Measurements from ENCODE around the gene P2RX6.
"Not testable (repeated sequence)": the region's sequence is repeated elsewhere in the genome, so short reads cannot be mapped to it uniquely, and the experiment has no call there.

P2RX6 gene

DNA sequence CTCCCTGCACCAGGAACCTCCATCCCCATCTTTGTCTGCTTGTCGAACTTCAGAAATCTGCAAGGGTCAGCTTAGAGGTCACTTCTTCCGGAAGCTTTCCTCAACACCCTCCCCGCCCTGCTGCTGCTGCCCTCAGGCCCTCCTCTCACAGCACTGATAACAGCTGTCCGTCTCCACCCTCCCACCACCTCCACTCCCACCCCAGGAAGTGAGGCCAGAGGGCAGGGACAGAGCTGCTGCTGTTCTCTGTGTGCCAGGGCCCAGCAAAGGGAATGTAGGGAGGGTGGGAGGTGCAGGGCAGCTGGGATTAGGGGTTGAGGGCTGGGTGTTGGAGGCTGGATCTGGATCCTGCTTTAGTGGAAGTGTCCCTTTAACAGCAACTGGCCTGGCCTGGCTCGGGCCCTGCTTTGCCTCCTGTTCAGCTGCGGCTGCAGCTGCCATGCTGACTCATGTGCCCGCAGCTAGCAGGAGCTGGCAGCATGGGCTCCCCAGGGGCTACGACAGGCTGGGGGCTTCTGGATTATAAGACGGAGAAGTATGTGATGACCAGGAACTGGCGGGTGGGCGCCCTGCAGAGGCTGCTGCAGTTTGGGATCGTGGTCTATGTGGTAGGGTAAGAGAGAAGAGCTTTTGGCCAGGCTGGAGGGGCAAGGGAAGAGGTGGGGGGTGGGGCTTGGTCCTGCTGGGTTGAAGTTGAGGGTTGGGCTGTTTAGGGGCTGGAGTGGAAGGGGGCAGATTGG lies at the start of gene P2RX6:
TSS of gene P2RX6 (plus strand) at position 440 of the 740 bp plus-strand sequence. CDS start at position 450, 10 bp downstream.
- no peak for DNase-seq (ENCODE audit: low read depth, low spot score)

DNA sequence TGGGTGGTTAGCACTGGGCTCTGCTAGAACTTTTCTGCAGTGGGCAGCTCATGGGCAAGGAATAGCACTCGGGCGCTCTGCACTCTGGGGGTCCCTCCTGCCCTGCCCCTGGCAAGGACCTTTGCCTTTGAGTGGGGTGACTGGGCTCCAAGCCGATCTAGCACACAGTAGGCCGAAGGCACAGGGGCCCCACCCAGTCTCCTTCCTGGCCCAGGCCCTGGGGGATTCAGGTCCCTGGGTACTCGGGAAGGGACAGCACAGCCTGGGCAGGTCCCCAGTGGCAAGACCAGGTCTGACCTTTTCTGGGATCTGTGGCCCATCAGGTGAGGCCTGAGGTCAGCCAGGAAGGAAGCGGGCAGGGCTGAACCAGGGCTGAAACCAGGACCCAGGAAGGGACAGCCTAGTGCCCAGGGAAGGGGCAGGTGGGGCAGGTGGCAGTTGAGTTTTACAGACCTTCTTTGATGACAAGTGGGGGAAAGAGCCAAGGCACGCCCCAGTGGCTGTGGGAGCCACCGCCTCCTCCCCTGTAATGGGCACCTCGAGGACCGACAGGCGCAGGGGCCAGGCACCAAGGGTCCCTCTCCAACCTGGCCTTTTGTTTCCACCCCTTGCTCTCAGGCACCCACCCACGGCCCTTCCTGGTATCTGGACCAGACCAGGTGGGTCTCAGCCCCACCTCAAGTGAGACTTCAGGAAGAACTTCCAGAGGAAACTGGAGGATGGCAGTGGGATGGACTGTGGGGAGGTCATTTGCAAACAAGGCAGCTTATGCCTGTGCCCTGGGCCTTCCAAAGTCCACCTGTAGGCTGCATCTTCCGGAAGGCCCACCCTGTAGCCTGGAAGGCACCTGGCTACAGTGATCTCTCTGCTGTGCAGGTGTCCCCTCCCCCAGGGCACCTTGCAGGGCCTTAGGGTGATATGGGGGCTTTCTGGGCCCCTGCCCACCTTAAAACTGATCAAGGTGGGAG lies 48.8 kb upstream of the P2RX6 start:
- DNase-seq (ENCODE audit: low read depth, low spot score): no peak

DNA sequence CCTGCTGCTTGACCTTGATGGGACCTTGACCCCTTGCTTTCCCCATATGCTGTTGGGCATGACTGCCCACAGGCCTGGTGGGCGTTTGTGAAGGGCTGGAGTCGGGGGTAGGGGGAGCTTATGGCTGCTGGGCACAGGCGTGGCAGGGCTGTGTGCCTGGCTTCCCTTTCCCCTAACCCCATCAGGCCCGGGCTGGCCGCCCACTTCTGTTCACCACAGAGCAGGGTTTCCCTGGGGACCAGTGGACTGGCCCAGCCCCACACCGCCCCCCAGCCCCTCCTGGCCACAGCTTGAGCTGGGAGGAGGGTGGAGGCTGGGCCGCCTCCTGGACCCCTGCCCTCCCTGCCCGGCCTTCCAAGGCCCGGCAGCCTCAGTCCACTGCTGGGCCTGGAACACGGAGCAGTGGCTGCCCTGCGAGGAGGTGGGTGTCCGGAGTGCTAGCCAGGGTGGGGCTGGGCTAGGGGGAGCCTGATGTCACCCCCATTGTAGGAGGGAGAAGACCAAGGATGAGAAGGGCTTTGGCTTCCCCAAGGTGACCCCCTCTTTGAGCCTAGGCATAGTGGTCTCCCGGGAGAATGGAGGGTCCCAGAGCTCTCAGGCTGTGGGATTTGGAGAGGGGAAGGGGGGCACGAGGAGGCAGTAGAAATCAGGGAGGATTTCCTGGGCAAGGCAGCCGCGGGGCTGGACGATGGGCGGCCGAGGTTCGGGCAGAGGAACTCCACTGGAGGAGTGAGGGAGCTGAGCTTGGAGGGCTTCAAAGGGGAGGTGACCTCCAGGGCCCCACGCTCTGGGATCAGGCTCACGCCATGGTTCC lies 47.9 kb upstream of the P2RX6 start, which contains the start of gene AIFM3:
TSS of gene AIFM3 (plus strand) at position 373 of the 814 bp plus-strand sequence. CDS start 690 bp downstream, outside the sequence.
- DNase-seq (ENCODE audit: low read depth, low spot score): no peak

DNA sequence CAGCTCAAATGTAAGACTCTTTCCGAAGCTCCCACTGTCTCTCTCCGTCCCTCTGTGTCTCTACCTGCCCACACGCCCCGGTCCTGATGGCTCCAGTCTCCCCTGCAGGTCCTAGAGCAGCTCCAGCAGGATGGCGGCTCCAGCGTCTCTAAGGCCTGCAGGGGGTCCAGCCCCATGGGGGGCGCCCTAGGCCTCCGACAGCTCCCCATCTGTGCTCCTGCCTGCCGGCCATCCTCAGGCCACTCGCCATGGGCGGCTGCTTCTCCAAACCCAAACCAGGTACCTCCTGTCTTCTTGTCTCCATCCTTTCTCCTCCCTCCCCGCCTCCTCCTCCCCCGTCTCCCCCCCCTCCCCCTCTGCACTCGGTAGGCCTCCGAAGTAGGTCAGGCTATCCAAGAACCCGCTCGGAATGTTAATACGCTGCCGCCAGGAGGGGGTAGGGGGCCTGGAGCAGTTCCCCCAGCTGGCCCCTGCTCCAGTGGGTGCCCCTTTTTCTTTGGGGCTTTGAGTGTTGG lies 47.2 kb upstream of the P2RX6 start:
- DNase-seq (ENCODE audit: low read depth, low spot score): no peak

DNA sequence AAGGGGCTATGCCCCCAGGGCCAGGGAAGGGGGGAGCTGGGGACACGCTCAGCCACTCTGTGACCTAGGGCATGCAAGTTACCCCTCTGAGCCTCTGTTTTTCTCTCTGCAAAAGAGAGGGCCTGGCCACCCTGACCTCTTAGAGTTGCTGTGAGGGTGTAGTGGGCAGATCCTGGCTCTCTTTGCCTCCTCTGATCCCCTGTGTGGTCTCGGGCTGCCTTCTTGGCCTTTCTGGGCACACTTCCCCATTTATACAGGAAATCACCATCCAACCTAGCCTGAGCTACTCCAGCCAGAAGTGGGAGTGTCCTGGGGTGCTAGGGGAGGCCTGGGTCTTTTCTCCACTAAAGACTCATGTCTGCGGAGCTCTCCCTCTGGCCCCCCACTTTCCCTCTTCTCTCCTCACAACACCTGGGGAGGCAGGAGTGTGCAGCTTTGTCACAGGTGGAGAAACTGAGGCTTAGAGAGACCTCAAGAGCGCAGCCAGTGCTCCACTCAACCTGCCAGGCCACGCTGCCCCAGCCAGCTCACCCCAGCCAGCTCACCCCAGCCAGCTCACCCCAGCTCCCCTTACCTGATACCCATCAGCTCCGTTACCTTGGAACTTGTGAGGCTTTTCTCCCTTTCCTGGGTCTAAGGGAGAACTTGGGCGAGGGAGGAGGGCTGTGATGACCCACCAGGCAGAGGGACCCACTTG lies 46.5 kb upstream of the P2RX6 start:
- DNase-seq (ENCODE audit: low read depth, low spot score): no peak

DNA sequence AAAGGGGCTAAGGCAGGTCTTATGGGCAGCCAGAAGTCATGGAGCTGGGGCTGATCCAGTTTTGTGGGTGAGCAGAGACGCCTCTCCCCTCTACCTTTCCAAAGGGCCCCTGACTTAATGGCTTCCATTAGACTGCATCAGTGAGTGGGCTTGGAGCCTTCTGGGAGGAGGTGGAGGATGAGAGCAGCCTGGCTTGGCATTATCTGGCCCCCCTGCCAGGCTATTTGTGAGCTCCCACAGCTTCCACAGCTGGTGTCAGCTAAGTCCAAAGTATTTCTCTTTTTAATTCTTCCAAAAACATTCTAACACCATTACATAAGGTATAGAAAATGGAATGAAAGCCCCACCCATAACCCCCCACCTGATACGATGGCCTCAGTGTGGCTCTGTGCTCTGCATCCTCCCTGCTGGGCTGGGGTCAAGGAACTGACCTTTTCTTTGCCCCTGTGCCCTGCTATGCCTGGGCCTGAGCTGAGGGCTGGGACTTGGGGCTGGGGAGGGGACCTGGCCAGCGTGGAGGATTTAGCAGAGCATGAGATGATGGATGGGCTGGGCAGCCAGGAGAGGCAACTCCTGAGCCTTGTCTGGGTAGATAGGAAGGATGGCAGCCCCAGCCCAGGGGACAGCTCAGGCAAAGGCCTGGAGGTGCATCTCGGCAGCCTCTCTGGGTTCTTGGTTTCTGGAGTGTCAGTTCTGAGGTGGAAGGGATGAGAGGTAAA lies 43.9 kb upstream of the P2RX6 start:
- no peak for DNase-seq (ENCODE audit: low read depth, low spot score)

DNA sequence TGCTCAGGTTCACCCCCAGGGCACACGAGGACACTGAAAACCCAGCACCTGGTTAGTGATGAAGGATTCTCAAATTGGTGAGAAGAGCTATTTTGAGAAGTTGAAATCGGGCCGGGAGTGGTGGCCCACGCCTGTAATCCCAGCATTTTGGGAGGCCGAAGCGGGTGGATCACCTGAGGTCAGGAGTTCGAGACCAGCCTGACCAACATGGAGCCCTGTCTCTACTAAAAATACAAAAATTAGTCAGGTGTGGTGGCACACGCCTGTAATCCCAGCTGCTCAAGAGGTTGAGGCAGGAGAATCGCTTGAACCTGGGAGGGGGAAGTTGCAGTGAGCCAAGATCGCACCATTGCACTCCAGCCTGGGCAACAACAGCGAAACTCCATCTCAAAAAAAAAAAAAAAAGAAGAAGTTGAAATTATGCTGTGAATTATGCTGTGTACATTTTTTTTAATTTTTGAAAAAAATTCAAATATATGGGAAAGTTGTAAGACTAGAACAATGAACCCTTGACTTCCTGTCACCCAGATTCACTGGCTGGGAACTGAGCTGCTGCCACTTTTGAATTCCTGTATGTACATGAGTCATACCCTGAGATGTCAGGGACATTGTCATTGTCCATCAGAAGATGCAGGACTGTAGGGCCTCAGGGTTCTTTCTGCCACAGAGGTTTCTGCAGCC lies 42.8 kb upstream of the P2RX6 start:
- not testable (repeated sequence) for DNase-seq (ENCODE audit: low read depth, low spot score)

DNA sequence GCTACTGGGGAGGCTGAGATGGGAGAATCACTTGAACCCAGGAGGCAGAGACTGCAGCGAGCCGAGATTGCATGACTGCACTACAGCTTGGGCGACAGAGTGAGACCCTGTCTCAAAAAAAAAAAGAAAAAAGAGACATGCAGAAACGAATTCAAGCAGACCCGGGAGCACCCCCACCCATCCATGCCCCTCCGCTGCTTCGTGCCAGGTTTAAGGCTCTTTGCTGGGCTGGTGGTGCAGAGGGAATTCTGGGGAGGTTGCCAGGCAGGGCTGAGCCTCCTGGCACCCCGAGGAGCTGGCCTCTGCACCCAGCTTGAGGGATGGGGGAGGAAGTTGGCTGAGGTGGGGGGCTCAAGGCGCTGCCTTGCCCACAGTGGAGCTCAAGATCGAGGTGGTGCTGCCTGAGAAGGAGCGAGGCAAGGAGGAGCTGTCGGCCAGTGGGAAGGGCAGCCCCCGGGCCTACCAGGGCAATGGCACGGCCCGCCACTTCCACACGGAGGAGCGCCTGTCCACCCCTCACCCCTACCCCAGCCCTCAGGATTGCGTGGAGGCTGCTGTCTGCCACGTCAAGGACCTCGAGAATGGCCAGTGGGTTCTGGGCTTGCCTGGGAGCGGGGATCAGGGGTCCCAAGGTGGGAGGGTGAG lies 41.9 kb upstream of the P2RX6 start:
- no peak for DNase-seq (ENCODE audit: low read depth, low spot score)

DNA sequence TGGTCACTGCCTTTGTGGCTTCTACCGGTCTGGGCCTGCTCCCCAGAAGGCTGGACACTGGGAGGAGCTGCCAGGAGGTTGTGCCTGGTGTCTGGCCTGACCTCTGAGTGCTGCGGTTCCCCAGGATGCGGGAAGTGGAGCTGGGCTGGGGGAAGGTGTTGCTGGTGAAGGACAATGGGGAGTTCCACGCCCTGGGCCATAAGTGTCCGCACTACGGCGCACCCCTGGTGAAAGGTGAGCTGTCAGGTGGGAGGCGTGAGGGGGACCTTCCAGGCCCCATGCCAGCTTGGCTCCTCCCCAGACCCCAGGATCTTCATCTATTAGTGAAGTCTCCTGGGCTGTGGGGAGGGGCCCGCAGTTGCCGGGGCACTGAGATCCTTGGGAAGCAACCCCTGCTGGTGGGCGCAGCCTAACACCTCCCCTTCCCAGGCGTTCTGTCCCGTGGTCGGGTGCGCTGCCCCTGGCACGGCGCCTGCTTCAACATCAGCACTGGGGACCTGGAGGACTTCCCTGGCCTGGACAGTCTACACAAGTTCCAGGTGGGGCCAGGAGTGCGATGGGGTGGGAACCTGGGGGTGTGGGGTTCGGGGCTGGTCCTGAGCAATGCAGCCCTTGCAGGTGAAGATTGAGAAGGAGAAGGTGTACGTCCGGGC lies 41.2 kb upstream of the P2RX6 start:
- DNase-seq (ENCODE audit: low read depth, low spot score): no peak

DNA sequence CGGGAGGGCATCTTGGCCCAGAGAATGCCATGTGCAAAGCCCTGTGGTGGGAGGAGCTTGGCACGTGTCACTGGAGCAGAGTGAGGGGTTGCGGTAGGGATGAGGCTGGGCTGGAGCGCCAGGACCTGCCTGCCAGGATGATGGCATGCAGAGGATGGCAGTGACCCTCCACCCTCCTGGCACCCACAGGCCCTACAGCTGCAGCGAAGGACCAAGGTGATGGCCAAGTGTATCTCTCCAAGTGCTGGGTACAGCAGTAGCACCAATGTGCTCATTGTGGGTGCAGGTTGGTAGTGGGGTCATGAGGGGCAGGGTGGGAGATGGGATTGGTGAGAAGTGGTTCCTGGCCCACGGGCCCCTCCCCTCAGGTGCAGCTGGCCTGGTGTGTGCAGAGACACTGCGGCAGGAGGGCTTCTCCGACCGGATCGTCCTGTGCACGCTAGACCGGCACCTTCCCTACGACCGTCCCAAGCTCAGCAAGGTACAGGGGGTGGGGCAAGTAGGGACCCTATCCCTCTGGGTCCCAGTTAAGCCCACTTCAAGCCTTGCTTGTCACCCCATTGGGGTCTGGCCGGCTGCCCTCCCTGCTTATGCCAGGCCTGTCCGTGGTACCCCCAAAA lies 40.5 kb upstream of the P2RX6 start:
- no peak for DNase-seq (ENCODE audit: low read depth, low spot score)

DNA sequence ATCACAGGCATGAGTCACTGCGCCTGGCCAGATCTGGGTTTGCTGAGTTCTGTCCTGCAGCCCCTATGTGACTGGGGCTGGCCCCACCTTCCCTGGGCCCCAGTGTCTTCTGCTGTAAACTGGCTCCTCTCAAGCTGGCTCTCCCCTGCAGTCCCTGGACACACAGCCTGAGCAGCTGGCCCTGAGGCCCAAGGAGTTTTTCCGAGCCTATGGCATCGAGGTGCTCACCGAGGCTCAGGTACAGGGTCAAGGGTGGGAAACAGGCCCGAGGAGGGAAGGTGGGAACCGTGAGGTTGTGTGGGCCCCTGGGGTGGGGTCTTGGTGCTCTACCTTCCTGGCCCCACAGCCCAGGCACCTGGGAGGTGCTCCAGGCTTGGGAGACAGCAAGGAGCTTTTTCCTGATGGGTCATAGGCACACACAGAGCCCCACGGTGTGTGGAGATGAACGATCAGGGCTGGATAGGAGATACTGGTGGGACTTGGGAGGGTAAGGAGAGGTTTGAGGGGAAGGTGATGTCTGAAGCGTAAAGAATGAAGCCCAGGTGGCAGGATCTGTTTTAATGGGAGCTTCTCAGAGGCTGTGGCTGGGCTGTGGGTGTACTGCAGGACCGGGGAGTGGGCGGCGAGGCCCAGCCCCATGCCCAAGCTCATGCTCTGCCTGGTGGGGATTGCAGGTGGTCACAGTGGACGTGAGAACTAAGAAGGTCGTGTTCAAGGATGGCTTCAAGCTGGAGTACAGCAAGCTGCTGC lies 39.2 kb upstream of the P2RX6 start:
- DNase-seq (ENCODE audit: low read depth, low spot score): no peak

DNA sequence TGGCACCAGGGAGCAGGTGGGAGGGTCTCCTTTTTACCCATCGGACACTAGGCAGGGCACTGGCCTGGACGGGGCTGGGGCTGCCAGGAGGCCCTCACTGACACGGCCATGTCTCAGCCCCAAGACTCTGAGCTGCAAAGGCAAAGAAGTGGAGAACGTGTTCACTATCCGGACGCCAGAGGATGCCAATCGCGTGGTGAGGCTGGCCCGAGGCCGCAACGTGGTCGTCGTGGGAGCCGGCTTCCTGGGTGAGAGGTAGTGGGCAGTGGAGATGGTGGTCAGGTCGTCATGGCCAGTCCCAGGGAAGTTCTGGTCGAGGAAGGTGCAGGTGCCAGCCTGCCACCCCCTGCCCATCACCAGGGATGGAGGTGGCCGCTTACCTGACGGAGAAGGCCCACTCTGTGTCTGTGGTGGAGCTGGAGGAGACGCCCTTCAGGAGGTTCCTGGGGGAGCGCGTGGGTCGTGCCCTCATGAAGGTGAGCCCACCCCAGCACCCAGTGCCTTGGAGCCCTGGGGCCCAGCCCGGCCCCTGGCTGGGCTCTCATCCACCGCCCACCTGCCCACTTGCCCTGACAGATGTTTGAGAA lies 38.6 kb upstream of the P2RX6 start:
- DNase-seq (ENCODE audit: low read depth, low spot score): no peak

DNA sequence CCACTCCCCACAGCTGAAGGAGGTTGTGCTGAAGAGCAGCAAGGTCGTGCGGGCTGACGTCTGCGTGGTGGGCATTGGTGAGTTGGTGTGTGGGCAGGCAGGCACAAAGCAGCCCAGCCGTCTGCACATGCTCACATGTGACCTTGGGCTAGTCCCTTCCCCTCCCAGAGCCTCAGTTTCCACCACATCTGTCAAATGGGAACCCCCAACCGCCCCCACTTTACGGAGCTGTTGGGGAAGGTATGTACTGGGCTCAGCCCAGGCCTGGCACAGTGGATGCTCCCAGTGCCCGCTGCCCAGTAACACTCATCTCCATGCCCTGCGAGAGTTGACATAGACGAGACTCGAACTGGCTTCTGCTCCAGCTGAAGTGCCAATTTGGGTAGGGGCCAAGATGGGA lies 37.9 kb upstream of the P2RX6 start:
- no peak for DNase-seq (ENCODE audit: low read depth, low spot score)

DNA sequence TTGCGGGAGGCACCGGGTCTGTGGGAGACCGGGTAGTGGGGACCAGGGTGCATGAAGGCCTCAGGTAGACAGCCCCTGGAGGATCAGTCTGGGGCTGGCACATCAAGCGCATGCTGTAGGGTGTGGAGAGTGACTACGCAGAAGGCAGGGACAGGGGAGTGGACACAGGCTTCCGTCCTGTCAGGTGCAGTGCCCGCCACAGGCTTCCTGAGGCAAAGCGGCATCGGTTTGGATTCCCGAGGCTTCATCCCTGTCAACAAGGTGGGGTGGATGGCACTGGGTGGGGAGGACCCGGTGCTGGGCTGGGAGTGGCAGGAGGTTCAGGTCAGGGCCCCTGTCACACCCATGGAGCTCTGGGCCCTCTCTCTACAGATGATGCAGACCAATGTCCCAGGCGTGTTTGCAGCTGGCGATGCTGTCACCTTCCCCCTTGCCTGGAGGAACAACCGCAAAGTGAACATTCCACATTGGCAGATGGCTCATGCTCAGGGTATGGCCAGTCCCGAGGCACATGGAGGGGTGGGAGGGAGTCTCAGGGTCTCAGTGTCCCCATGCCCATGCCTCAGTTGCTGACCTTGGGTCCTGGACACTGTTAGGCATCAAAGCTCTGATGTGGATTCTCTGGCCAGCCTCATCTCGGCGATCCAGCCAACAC lies 37.3 kb upstream of the P2RX6 start:
- no peak for DNase-seq (ENCODE audit: low read depth, low spot score)

DNA sequence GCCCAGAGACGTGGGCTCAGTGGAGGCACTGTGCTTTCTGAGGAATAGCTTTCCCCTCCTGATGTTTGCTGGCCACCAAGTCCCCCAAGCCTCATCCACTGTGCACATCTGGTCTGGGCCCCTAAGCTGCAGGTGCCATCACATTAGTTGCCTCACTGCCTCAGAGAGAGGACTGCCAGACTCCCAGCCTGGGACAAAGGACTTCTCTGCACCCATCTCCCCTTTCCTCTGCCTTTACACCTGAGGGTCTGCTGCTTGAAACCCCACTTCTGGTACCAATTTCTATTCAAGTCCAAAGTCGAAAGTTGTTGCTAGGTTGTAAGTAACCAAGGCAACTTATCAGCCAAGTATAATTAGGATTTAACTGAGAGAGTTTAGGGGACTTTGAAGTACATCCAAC lies 36.5 kb upstream of the P2RX6 start:
- no peak for DNase-seq (ENCODE audit: low read depth, low spot score)

DNA sequence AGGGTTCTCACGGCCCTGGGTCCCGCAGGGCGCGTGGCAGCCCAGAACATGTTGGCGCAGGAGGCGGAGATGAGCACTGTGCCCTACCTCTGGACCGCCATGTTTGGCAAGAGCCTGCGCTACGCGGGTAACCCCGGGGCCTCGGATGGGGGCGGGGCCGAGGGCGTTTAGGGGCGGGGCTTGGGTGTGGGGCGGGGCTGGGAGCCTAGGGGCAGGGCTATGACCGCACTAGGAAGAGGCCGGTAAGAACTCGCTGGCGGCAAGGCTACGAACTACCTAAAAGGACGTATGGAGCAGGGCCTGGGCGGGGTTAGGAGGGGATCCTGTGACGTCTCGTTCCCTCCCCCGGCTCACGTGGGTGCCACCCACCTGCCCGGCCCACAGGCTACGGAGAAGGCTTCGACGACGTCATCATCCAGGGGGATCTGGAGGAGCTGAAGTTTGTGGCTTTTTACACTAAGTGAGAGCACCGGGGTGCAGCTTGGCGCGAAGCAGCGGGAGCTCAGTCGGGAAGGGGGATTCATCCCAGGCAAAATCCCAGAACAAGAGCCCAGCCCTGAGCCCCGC lies 35.6 kb upstream of the P2RX6 start:
- DNase-seq (ENCODE audit: low read depth, low spot score): peak; percentile 38
